K562 (cell line): ENCODE measurements around the gene TMEM156. TPM values are rescaled to one million over a fixed set of nuclear protein-coding genes. Genes with fewer than 3 reads are reported as not detected.

Source experiments
- ADNP ChIP-seq: fragments of 200-800 bp; sonication (Bioruptor generic); IDR thresholded peaks from 2 replicates; pipeline ENCODE4 v1.6.1; 2016; ENCODE audit warnings: missing genetic modification characterization, missing compliant biosample characterization
- DIDO1 ChIP-seq: fragments of 450-650 bp; IDR thresholded peaks from 2 replicates; pipeline ENCODE4 v1.6.1; 2016; ENCODE audit warnings: low read depth, missing biosample characterization, missing genetic modification characterization
- FIP1L1 ChIP-seq: fragments of 200-400 bp; formaldehyde crosslinking; IDR thresholded peaks from 2 replicates; pipeline ENCODE4 v1.6.1; 2018; ENCODE audit warnings: mild to moderate bottlenecking, low read depth, low read length; ENCODE audit not compliant: poor library complexity, severe bottlenecking
- FOSL1 ChIP-seq: fragments of 200-800 bp; sonication (Bioruptor generic); conservative IDR thresholded peaks from 2 replicates; pipeline ENCODE4 v1.6.1; 2016; ENCODE audit warnings: missing genetic modification characterization, missing compliant biosample characterization
- HOXB6 ChIP-seq: fragments of 250-450 bp; sonication (Bioruptor Pico); IDR thresholded peaks from 2 replicates; pipeline ENCODE4 v1.5.1; 2022; ENCODE audit warnings: mild to moderate bottlenecking, borderline replicate concordance
- KLF16 ChIP-seq: IDR thresholded peaks from 2 replicates; pipeline ENCODE4 v1.6.1; 2016; ENCODE audit warnings: antibody characterized with exemption
- SIN3A ChIP-seq, 2 experiments: fragments of 150-350 bp in 1 of 2; IDR thresholded peaks; 2 replicates each; pipeline ENCODE4 v1.6.1; 2011 to 2016; ENCODE audit warnings: borderline replicate concordance in 2 of 2, low read depth in 2 of 2, low read length in 2 of 2, mild to moderate bottlenecking in 2 of 2, moderate library complexity in 2 of 2; ENCODE audit not compliant: control insufficient read depth in 1 of 2
- YY1 ChIP-seq, 3 experiments: IDR thresholded peaks; 2 replicates each; pipeline ENCODE4 v1.6.1; 2011; ENCODE audit warnings: low read length in 2 of 3, mild to moderate bottlenecking in 2 of 3, moderate library complexity in 2 of 3, borderline replicate concordance in 1 of 3, control low read depth in 1 of 3, low read depth in 1 of 3; ENCODE audit not compliant: insufficient read depth in 3 of 3, insufficient replicate concordance in 2 of 3, control insufficient read depth in 1 of 3, insufficient read length in 1 of 3; ENCODE audit errors: extremely low read depth in 1 of 3
- ZNF12 ChIP-seq: sonication (generic); formaldehyde crosslinking; IDR thresholded peaks from 2 replicates; pipeline ENCODE4 v1.4.0; 2020; ENCODE audit warnings: mild to moderate bottlenecking, missing genetic modification reagents
- ZNF140 ChIP-seq: fragments of 250-450 bp; sonication (Bioruptor Pico); IDR thresholded peaks from 2 replicates; pipeline ENCODE4 v1.8.0; 2021; ENCODE audit warnings: moderate library complexity, mild to moderate bottlenecking, inconsistent platforms
- ZNF184 ChIP-seq: sonication (generic); formaldehyde crosslinking; IDR thresholded peaks from 2 replicates; pipeline ENCODE4 v1.5.0; 2020; ENCODE audit warnings: missing genetic modification reagents
- ZNF23 ChIP-seq: fragments of 250-450 bp; sonication (Bioruptor Pico); IDR thresholded peaks from 2 replicates; pipeline ENCODE4 v1.4.0; 2020; ENCODE audit warnings: mild to moderate bottlenecking
- ZNF263 ChIP-seq: sonication (generic); formaldehyde crosslinking; IDR thresholded peaks from 2 replicates; pipeline ENCODE4 v1.8.0; 2022; ENCODE audit warnings: mild to moderate bottlenecking, missing genetic modification reagents, borderline replicate concordance
- ZNF398 ChIP-seq: fragments of 250-450 bp; sonication (Bioruptor Pico); IDR thresholded peaks from 2 replicates; pipeline ENCODE4 v1.8.0; 2021; ENCODE audit warnings: moderate library complexity, mild to moderate bottlenecking, inconsistent platforms
- ZNF57 ChIP-seq: fragments of 450-650 bp; formaldehyde crosslinking; IDR thresholded peaks from 2 replicates; pipeline ENCODE4 v1.4.0; 2020; ENCODE audit warnings: mild to moderate bottlenecking, moderate library complexity
- polyA plus RNA-seq, 8 experiments: library from polyadenylated mRNA; depleted of rRNA in 4 of 8; stranded (reverse) in 5 of 8; unstranded in 3 of 8; fragments of >200 nt; fragmentation: Nextera tagmentation in 2 of 8; fragmentation: Illumina TruSeq in 1 of 8; extraction: Ambion mirVana in 2 of 8; extraction: Trizol in 1 of 8; gene quantifications; 2 replicates each; pipeline versions ENCODE4 v1.2.1 to v1.2.3, GENCODE V29; 2011 to 2014; ENCODE audit warnings: inconsistent platforms in 1 of 8, missing spikeins in 1 of 8
- total RNA-seq, 7 experiments: library from RNA; depleted of rRNA in 6 of 7; stranded (reverse); fragments of >200 nt in 6 of 7; fragmentation: Illumina TruSeq in 2 of 7; extraction: Trizol in 2 of 7; gene quantifications; 2 replicates each; pipeline versions ENCODE4 v1.2.1 to v1.2.3, GENCODE V29; 2011 to 2021; ENCODE audit warnings: low replicate concordance in 1 of 7
- TF ChIP-seq, protein P1 (sequence below): fragments of 450-650 bp; IDR thresholded peaks from 2 replicates; pipeline ENCODE4 v1.6.1; 2017; ENCODE audit warnings: antibody characterized with exemption, mild to moderate bottlenecking
- TF ChIP-seq, protein P2 (sequence below), 2 experiments: IDR thresholded peaks; 2 replicates each; pipeline ENCODE4 v1.6.1; 2012; ENCODE audit warnings: improper control_type of control experiment in 2 of 2, low read depth in 2 of 2, low read length in 2 of 2, borderline replicate concordance in 1 of 2

Gene TMEM156
- total and polyA plus RNA-seq, 9 of the 15 experiments (the other 6 are each of a cell fraction or from before 2014, with no cell fraction given): 3.5 to 9.6 (median 6.4) TPM

DNA sequence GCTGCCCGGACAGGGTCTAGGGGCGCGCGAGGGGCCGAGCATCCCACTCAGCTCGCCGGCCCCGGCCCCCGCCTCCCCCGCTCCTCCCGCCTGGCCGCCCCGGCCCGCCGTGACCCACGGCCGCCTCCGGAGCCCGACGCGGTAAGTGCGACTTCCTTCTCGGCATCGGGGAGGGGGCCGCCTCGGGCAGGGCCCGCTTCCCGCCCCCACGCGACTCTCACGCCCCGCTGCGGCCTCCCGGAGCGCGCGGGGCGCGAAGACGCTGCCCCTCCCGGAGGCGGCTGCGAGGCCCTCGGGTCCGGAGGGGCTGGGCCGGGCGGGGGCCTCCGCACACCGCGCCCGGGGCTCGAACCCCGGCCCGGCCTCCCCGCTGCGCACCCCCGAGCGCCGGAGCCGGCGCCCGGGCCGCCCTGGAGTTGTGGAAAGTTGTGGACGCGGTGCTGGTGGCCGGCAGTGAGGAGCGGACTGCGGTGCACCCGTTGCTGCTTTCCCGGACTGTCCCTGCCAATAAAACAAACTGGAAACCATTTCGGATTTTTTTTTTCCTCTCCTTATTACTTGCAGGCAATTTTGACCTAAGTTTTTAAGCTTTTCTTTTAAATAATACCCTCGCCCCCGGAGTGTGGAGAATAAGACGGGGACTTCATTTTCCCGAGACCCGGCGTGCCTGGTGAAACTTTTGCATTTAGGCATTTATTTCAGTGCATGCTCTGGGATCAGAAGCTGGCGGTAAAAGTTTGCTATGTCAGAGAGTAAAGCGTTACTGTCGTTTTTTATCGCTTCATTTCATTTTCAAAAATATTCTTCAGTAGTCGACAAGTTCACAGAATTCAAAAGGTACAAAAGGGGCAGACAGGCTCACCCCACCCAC is 13.0 kb upstream of the TMEM156 start (continued):
- TF ChIP-seq DIDO1: no peak
- no peak for TF ChIP-seq ZNF398 (CRISPR knock-in tag)
- TF ChIP-seq, protein P1, sequence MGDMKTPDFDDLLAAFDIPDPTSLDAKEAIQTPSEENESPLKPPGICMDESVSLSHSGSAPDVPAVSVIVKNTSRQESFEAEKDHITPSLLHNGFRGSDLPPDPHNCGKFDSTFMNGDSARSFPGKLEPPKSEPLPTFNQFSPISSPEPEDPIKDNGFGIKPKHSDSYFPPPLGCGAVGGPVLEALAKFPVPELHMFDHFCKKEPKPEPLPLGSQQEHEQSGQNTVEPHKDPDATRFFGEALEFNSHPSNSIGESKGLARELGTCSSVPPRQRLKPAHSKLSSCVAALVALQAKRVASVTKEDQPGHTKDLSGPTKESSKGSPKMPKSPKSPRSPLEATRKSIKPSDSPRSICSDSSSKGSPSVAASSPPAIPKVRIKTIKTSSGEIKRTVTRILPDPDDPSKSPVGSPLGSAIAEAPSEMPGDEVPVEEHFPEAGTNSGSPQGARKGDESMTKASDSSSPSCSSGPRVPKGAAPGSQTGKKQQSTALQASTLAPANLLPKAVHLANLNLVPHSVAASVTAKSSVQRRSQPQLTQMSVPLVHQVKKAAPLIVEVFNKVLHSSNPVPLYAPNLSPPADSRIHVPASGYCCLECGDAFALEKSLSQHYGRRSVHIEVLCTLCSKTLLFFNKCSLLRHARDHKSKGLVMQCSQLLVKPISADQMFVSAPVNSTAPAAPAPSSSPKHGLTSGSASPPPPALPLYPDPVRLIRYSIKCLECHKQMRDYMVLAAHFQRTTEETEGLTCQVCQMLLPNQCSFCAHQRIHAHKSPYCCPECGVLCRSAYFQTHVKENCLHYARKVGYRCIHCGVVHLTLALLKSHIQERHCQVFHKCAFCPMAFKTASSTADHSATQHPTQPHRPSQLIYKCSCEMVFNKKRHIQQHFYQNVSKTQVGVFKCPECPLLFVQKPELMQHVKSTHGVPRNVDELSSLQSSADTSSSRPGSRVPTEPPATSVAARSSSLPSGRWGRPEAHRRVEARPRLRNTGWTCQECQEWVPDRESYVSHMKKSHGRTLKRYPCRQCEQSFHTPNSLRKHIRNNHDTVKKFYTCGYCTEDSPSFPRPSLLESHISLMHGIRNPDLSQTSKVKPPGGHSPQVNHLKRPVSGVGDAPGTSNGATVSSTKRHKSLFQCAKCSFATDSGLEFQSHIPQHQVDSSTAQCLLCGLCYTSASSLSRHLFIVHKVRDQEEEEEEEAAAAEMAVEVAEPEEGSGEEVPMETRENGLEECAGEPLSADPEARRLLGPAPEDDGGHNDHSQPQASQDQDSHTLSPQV: 0 out of 2 replicates have a peak, but pooled peaks have one; percentile 48
- TF ChIP-seq ZNF140 (CRISPR knock-in tag): no peak
- peak in 2 of 3 experiments; percentile 12 to 19 for TF ChIP-seq YY1 (IDR thresholded peaks at IDR 0.05; ENCODE audit: borderline replicate concordance in 1 of 3, control insufficient read depth in 1 of 3, extremely low read depth in 1 of 3, insufficient read depth in 3 of 3, insufficient read length in 1 of 3, insufficient replicate concordance in 2 of 3, low read depth in 1 of 3, low read length in 2 of 3)
- TF ChIP-seq FOSL1 (tag): no peak
- no peak for TF ChIP-seq ZNF12
- no peak for TF ChIP-seq ZNF184 (CRISPR knock-in tag)
- no peak for TF ChIP-seq KLF16
- no peak for TF ChIP-seq ZNF23
- no peak for TF ChIP-seq ZNF263 (CRISPR knock-in tag)
- TF ChIP-seq, protein P2, sequence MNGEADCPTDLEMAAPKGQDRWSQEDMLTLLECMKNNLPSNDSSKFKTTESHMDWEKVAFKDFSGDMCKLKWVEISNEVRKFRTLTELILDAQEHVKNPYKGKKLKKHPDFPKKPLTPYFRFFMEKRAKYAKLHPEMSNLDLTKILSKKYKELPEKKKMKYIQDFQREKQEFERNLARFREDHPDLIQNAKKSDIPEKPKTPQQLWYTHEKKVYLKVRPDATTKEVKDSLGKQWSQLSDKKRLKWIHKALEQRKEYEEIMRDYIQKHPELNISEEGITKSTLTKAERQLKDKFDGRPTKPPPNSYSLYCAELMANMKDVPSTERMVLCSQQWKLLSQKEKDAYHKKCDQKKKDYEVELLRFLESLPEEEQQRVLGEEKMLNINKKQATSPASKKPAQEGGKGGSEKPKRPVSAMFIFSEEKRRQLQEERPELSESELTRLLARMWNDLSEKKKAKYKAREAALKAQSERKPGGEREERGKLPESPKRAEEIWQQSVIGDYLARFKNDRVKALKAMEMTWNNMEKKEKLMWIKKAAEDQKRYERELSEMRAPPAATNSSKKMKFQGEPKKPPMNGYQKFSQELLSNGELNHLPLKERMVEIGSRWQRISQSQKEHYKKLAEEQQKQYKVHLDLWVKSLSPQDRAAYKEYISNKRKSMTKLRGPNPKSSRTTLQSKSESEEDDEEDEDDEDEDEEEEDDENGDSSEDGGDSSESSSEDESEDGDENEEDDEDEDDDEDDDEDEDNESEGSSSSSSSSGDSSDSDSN (IDR thresholded peaks at IDR 0.05; ENCODE audit: borderline replicate concordance in 1 of 2, low read depth in 2 of 2, low read length in 2 of 2): peak; percentile 81 to 82; a peak in 2 of 4 replicates
- no peak for TF ChIP-seq HOXB6
- 0 out of 2 replicates have a peak, but pooled peaks have one; percentile 33 for TF ChIP-seq ADNP (tag)
- no peak for TF ChIP-seq ZNF57
- TF ChIP-seq FIP1L1: peak; percentile 35
- TF ChIP-seq SIN3A (IDR thresholded peaks at IDR 0.05; ENCODE audit: borderline replicate concordance in 2 of 2, control insufficient read depth in 1 of 2, low read depth in 2 of 2, low read length in 2 of 2): no peak
